HFFc6 (cell line): Measurements from ENCODE around the gene TMEM185B. TPM values are rescaled to one million over a fixed set of nuclear protein-coding genes. Genes with fewer than 3 reads are reported as not detected.

Source experiments
- DNase-seq: peaks from one replicate; pipeline ENCODE4 v3.0.0-alpha.2; 2018
- H3K27ac Mint-ChIP-seq: 2 replicates; pipeline ENCODE4 v1.8.0; 2020; ENCODE audit warnings: mild to moderate bottlenecking, mixed read lengths
- H3K27me3 Mint-ChIP-seq: 2 replicates; pipeline ENCODE4 v1.8.0; 2021; ENCODE audit warnings: mild to moderate bottlenecking, moderate library complexity, mixed read lengths; ENCODE audit not compliant: insufficient read depth
- H3K36me3 Mint-ChIP-seq: 2 replicates; pipeline ENCODE4 v1.8.0; 2021; ENCODE audit warnings: low read depth, mixed read lengths
- H3K4me1 Mint-ChIP-seq: 2 replicates; pipeline ENCODE4 v1.8.0; 2020; ENCODE audit warnings: low read depth, mixed read lengths
- H3K4me3 Mint-ChIP-seq: 2 replicates; pipeline ENCODE4 v1.8.0; 2020; ENCODE audit warnings: mild to moderate bottlenecking, moderate library complexity, mixed read lengths
- H3K9me3 Mint-ChIP-seq: 2 replicates; pipeline ENCODE4 v1.8.0; 2020; ENCODE audit warnings: mild to moderate bottlenecking, mixed read lengths
- CTCF ChIP-seq: fragments of 200-600 bp; sonication (generic); IDR thresholded peaks from 2 replicates; pipeline ENCODE4 v1.5.0; 2021; ENCODE audit warnings: antibody characterized with exemption, mild to moderate bottlenecking
- total RNA-seq, 6 experiments: library from RNA; stranded (reverse); fragmentation: NEBNext Ultra II Directional; extraction: Animal tissue kit (Norgen Biotek cat#: 25700); gene quantifications; 2 replicates in 1 of 6; 3 replicates in 5 of 6; pipeline ENCODE4 v1.2.3, GENCODE V29; 2021

The TMEM185B gene
- total RNA-seq, 6 experiments from 2014 or later: 29.2 to 36.4 (median 31.3) TPM

DNA sequence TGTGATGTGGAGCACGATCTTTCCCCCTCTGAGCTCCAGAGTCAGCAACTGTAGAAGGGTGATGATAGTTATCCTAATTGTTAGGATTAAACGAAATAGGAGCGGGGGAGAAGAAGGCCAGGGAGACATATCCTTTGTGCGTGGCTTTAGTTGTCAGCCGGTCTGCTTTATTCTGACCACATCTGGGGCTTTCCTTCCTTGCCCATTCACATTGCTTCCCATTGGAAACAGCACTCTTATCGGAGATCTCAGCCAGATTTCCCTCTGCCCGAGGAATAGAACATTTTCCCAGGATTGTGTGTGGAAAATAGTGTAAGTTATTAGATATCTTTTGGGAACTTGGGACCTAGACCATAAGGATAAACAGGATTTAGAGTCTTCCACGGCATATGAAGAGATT is 31.0 kb upstream of the TMEM185B start:
- H3K4me1 Mint-ChIP-seq: peaks cover 62% of the 10 kb centered on the region
- peak overlapping the region; percentile 96 for H3K4me3 Mint-ChIP-seq
- H3K36me3 Mint-ChIP-seq: peaks cover 31% of the 10 kb centered on the region
- DNase-seq: no peak
- no peak for TF ChIP-seq CTCF
- peaks cover 5% of the 10 kb centered on the region for H3K9me3 Mint-ChIP-seq
- peak overlapping the region; percentile 64 for H3K27ac Mint-ChIP-seq
- H3K27me3 Mint-ChIP-seq: peaks cover 6% of the 10 kb centered on the region; the same call in 1 of the 2 replicates

GRCh38 chr2:120253021-120253882 is 30.1 kb upstream of the TMEM185B start:
- TF ChIP-seq CTCF: peak; percentile 65
- Mint-ChIP-seq H3K9me3 (peaks cover under 1% of the 10 kb centered on the region; the same call in 1 of the 2 replicates), H3K4me3 (peak overlapping the region; percentile 97), H3K36me3 (peaks cover 24% of the 10 kb centered on the region), H3K4me1 (peaks cover 60% of the 10 kb centered on the region), H3K27ac (peak overlapping the region; percentile 64), H3K27me3 (peaks cover 6% of the 10 kb centered on the region; the same call in 1 of the 2 replicates)
- DNase-seq: peak; percentile 77

- peaks cover 6% of the 10 kb centered on the region; the same call in 1 of the 2 replicates for H3K27me3 Mint-ChIP-seq
- peak within 1 kb of the TSS; percentile 88 for H3K27ac Mint-ChIP-seq
- peaks cover 16% of the 10 kb centered on the region for H3K36me3 Mint-ChIP-seq
- TF ChIP-seq CTCF: no peak
- H3K4me1 Mint-ChIP-seq: peaks cover 52% of the 10 kb centered on the region
- peak; percentile 98 for DNase-seq
- H3K4me3 Mint-ChIP-seq: peak within 1 kb of the TSS; percentile 97
- H3K9me3 Mint-ChIP-seq: no peaks in the 10 kb centered on the region
Measured at GRCh38 chr2:120252225-120253020, 29.2 kb upstream of the TMEM185B start, which contains the start of gene RALB. Gene RALB, plus strand, starts transcription at chr2:120252852. Its CDS starts 25,813 bp downstream, at chr2:120278665.

GRCh38 chr2:120251880-120252224 is 28.7 kb upstream of the TMEM185B start:
- Mint-ChIP-seq H3K27ac (peak overlapping the region; percentile 88), H3K4me1 (peaks cover 49% of the 10 kb centered on the region), H3K4me3 (peak overlapping the region; percentile 97), H3K9me3 (no peaks in the 10 kb centered on the region), H3K27me3 (peaks cover 6% of the 10 kb centered on the region; the same call in 1 of the 2 replicates), H3K36me3 (peaks cover 16% of the 10 kb centered on the region)
- DNase-seq: no peak
- no peak for TF ChIP-seq CTCF

DNA sequence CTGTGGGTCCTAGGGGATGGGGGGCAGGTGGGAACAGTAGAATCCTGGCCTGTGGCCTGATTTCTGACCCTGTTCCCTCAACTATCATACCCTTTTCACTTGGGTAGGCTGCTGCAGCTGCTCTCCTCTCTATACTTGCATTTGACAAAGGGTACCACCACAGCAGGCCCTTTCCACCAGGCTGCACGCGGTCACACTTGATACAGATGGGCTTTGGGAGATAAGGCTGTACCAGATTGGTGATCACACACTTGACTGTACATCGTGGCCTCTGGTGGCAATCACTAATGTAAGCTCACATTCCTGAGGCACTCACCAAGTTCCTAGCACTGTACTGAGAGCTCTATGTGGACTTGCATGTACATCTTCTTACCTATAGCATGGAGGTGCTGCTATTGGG is 27.9 kb upstream of the TMEM185B start:
- Mint-ChIP-seq H3K36me3 (peaks cover 10% of the 10 kb centered on the region), H3K27me3 (peaks cover 8% of the 10 kb centered on the region; the same call in 1 of the 2 replicates), H3K4me3 (no peak overlapping the region), H3K9me3 (no peaks in the 10 kb centered on the region), H3K4me1 (peaks cover 49% of the 10 kb centered on the region), H3K27ac (no peak overlapping the region)
- no peak for DNase-seq
- no peak for TF ChIP-seq CTCF
